Measurements from ENCODE around the gene MON1A.
A peak's percentile ranks its signal among the peaks of the same experiment; 100 is the strongest.

Gene MON1A

GRCh38 chr3:49880581-49881315 lies 48.9 kb downstream of the MON1A start:
- Mint-ChIP-seq H3K4me3 (no peak overlapping the region), H3K27ac (no peak overlapping the region), H3K9me3 (no peaks in the 10 kb centered on the region), H3K4me1 (no peaks in the 10 kb centered on the region), H3K27me3 (peaks cover 18% of the 10 kb centered on the region), H3K36me3 (no peaks in the 10 kb centered on the region)
- ATAC-seq = no peak

GRCh38 chr3:49879721-49880120 lies 49.9 kb downstream of the MON1A start:
- H3K9me3 Mint-ChIP-seq = no peaks in the 10 kb centered on the region
- no peaks in the 10 kb centered on the region for H3K4me1 Mint-ChIP-seq
- no peak overlapping the region for H3K4me3 Mint-ChIP-seq
- H3K36me3 Mint-ChIP-seq = no peaks in the 10 kb centered on the region
- no peak overlapping the region for H3K27ac Mint-ChIP-seq
- peaks cover 25% of the 10 kb centered on the region for H3K27me3 Mint-ChIP-seq
- no peak for ATAC-seq

- Mint-ChIP-seq H3K27me3 (peaks cover 25% of the 10 kb centered on the region), H3K4me3 (no peak overlapping the region), H3K36me3 (no peaks in the 10 kb centered on the region), H3K4me1 (no peaks in the 10 kb centered on the region), H3K9me3 (no peaks in the 10 kb centered on the region), H3K27ac (no peak overlapping the region)
- no peak for ATAC-seq
These were observed 50.9 kb downstream of the MON1A start for GRCh38 chr3:49878686-49879085.

DNA sequence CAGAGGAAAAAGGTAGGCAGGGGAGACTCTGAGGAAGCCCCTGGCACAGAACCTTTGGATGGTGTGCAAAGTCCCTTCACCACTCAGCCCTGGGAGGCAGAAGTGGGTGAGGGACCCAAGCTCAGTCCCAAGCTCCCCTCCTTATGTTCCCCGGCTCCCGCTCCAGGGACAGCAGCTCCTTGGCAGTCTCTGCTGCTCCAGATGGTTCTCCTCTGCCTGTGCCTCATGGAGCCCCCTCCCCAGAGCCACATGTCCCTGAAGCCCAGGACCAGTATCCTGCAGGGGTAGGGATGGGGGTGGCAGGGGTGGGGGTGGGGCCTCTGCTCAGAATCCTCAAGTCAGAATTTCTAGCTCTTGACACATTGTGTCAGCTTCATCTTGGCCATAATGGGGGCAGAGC lies 51.9 kb downstream of the MON1A start:
- H3K27me3 Mint-ChIP-seq = peaks cover 24% of the 10 kb centered on the region

DNA sequence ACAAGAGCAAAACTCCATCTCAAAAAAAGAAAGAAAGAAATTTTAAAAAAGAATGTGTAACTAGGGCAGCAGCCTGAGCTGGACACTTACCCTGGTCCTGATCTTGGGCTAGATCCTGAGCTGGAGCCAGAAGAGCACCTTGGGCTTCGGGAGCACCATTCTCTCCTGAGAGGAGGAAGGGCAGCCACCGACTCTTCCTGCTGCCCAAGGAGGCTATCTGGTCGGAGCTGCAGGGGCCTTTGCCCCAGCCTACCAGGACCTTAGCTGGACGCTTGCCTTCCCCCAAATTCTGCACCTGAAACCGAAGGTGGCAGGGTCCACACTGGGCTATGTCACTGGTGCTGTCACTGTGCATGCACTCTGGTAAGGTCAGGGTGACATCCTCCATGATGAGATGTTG lies 53.0 kb downstream of the MON1A start:
- Mint-ChIP-seq H3K36me3 (no peaks in the 10 kb centered on the region), H3K4me3 (no peak overlapping the region), H3K27me3 (peaks cover 16% of the 10 kb centered on the region), H3K9me3 (no peaks in the 10 kb centered on the region), H3K27ac (no peak overlapping the region), H3K4me1 (peaks cover 9% of the 10 kb centered on the region)
- no peak for ATAC-seq

More for the DNA sequence above, 51.9 kb downstream of the MON1A start:
- no peak for ATAC-seq
- Mint-ChIP-seq H3K36me3 (no peaks in the 10 kb centered on the region), H3K4me3 (no peak overlapping the region), H3K27ac (no peak overlapping the region), H3K4me1 (peaks cover 6% of the 10 kb centered on the region), H3K9me3 (no peaks in the 10 kb centered on the region)

GRCh38 chr3:49873623-49874022 lies 56.0 kb downstream of the MON1A start:
- no peaks in the 10 kb centered on the region for H3K36me3 Mint-ChIP-seq
- no peaks in the 10 kb centered on the region for H3K9me3 Mint-ChIP-seq
- H3K4me1 Mint-ChIP-seq = peaks cover 9% of the 10 kb centered on the region
- peaks cover 30% of the 10 kb centered on the region for H3K27me3 Mint-ChIP-seq
- H3K27ac Mint-ChIP-seq = no peak overlapping the region
- H3K4me3 Mint-ChIP-seq = no peak overlapping the region
- ATAC-seq = no peak

DNA sequence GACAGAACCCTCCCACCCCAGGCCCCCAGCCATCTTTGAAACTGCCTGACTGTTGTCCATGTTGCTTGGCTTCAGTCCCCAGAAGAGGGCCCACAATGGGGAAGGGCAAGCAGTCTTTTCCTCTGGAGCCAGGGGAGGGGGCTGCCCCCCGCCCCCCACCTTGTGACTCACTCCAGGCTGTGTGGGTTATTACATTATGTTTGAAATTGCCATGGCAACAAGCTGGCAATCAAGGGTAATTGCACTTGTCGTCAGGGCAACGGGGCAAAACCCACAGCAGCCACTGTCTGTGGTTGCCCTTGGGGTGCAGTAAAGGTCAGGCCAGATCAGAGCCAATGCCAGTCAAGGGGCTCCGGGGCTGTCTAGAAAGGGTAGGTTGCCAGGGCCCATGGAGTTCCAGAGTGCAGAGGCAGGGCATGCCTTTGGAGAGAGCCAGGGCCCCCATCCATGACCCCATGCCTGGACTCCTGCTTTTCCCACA lies 56.8 kb downstream of the MON1A start:
- Mint-ChIP-seq H3K27me3 (peaks cover 38% of the 10 kb centered on the region), H3K27ac (peak overlapping the region; percentile 42), H3K4me3 (no peak overlapping the region), H3K4me1 (peaks cover 9% of the 10 kb centered on the region), H3K36me3 (no peaks in the 10 kb centered on the region), H3K9me3 (no peaks in the 10 kb centered on the region)
- ATAC-seq = peak; percentile 60

DNA sequence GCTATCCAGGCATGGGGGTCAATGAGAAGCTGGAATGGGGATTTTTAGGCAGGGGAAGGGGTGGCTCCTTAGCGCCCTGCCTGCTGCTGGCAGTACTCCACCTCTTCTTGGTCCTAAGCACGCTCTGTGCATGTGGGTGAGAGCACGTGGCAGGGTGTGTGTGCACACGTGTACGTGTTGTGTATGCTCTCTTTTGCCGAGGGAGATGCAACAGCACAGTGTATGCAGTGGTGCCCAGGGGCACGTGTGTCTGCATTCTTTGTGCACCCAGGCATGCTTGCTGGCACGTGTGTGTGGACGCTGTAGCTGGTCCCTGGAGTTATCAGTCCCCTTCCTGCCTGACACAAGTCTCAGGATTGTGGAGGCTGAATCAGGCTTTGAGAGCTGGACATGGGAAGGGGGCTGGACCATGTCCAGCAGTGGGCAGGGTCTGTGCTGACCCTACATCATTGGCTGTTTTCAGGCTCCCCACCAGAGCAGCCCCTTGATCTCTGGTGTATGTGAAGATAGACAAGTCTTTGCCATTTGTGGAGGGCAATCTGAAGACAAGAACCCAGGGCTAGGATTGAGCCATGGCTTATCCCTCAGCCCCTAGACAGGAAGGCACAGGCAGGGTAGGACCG lies 58.0 kb downstream of the MON1A start:
- Mint-ChIP-seq H3K4me1 (peaks cover 9% of the 10 kb centered on the region), H3K27me3 (peaks cover 50% of the 10 kb centered on the region), H3K36me3 (no peaks in the 10 kb centered on the region), H3K27ac (peak overlapping the region; percentile 42), H3K4me3 (no peak overlapping the region), H3K9me3 (no peaks in the 10 kb centered on the region)
- no peak for ATAC-seq

GRCh38 chr3:49869525-49870126 lies 60.0 kb downstream of the MON1A start, which contains the start of gene CAMKV:
Gene CAMKV (minus strand): TSS chr3:49869906. CDS start chr3:49862388, 7,518 bp downstream.
- Mint-ChIP-seq H3K27ac (no peak within 1 kb of the TSS), H3K9me3 (no peaks in the 10 kb centered on the region), H3K27me3 (peaks cover 61% of the 10 kb centered on the region), H3K36me3 (no peaks in the 10 kb centered on the region), H3K4me3 (peak within 1 kb of the TSS; percentile 39), H3K4me1 (peaks cover 9% of the 10 kb centered on the region)
- peak; percentile 24 for ATAC-seq

DNA sequence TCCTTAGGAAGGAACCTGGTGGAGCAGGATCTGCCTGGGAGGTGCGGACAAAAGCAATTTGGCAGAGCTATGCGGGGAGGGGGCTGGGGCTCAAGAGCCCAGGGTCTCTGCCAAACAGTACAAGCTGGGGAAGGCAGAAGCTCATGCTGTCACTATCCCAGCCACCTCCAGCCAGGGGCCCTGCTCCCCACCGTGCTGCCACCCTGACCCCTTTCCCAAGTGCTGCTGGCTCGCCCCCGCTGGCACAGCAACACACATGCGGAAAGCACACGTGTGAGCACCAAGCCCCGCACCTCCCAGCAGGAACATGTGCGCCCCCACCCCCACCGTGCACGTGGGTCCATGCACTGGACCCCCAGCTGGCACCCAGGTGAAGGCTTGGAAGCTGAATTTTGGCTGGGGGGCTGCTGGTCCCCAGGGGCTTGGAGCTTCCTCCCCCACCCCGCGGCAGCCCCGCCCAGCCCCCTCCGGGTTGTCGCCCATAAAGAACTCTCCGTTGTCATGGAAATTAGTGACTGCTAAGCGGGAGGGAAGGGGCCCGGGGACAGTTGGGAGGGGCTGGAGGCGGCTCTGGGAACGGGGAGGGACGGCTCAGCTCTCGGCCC lies 60.6 kb downstream of the MON1A start:
- peaks cover 61% of the 10 kb centered on the region for H3K27me3 Mint-ChIP-seq
- peaks cover 9% of the 10 kb centered on the region for H3K4me1 Mint-ChIP-seq
- no peaks in the 10 kb centered on the region for H3K36me3 Mint-ChIP-seq
- no peaks in the 10 kb centered on the region for H3K9me3 Mint-ChIP-seq
- H3K4me3 Mint-ChIP-seq = no peak overlapping the region
- ATAC-seq = no peak
- no peak overlapping the region for H3K27ac Mint-ChIP-seq

GRCh38 chr3:49867871-49868321 lies 61.7 kb downstream of the MON1A start:
- peaks cover 72% of the 10 kb centered on the region for H3K27me3 Mint-ChIP-seq
- no peak for ATAC-seq
- H3K4me3 Mint-ChIP-seq = no peak overlapping the region
- H3K4me1 Mint-ChIP-seq = peaks cover 4% of the 10 kb centered on the region
- no peaks in the 10 kb centered on the region for H3K9me3 Mint-ChIP-seq
- no peak overlapping the region for H3K27ac Mint-ChIP-seq
- no peaks in the 10 kb centered on the region for H3K36me3 Mint-ChIP-seq

DNA sequence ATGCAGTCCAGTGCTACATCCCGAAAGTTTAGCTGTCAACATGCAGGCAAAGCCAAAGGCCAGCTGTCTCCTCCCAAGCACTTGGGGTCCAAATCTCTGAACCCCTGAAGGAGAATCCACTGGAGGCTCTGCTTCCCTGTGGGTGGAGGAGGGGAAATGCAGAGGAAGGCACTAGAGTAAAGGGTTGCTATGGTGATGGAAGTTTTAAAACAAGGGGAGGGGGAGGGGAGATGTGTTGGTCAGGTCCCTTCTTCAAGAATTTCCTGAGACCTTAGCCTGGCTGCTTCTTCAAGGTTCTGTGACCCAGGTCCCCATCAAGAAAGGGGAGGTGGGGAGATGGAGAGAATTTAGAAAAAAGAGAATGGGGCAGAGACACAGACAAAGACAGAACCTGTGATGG lies 62.2 kb downstream of the MON1A start:
- Mint-ChIP-seq H3K36me3 (no peaks in the 10 kb centered on the region), H3K4me1 (no peaks in the 10 kb centered on the region), H3K9me3 (no peaks in the 10 kb centered on the region), H3K27ac (no peak overlapping the region), H3K4me3 (no peak overlapping the region), H3K27me3 (peaks cover 77% of the 10 kb centered on the region)
- ATAC-seq = no peak

GRCh38 chr3:49865198-49865784 lies 64.3 kb downstream of the MON1A start:
- Mint-ChIP-seq H3K27ac (no peak overlapping the region), H3K27me3 (peaks cover 74% of the 10 kb centered on the region), H3K36me3 (no peaks in the 10 kb centered on the region), H3K4me3 (no peak overlapping the region), H3K9me3 (no peaks in the 10 kb centered on the region), H3K4me1 (no peaks in the 10 kb centered on the region)
- no peak for ATAC-seq

DNA sequence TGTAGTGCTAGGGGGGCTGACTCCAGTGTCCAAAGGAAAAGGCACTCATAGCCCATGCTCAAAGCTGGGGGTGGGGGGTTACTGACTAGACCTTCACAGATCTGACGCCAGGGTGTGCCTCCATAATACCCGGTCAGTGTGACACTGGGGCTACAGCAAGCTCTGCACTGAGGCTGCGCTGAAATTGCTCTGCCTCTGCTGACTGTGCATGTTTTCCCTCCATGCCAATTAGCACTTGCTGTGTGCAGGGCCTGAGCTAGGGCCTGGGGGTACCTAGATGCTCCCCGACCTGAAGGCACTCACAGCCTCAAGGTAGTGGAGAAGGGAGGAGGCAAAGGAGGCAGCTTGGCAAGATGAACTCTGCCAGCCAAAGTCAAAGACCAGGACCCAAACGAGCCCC lies 65.1 kb downstream of the MON1A start:
- Mint-ChIP-seq H3K4me1 (no peaks in the 10 kb centered on the region), H3K36me3 (no peaks in the 10 kb centered on the region), H3K9me3 (no peaks in the 10 kb centered on the region), H3K27ac (no peak overlapping the region), H3K27me3 (peaks cover 72% of the 10 kb centered on the region), H3K4me3 (no peak overlapping the region)
- ATAC-seq = no peak
